OCI-LY3 (cell line): Measurements from ENCODE around the gene PLB1.
A peak's percentile ranks its signal among the peaks of the same experiment; 100 is the strongest.

ENCODE experiments used
- EZH2phosphoT487 ChIP-seq: fragments of 200-600 bp; shearing (Covaris generic); IDR thresholded peaks from 2 replicates; pipeline ENCODE4 v1.6.1; 2018; ENCODE audit warnings: antibody characterized with exemption, mixed run types, low read depth
- TF ChIP-seq, protein P1 (sequence below): fragments of 200-600, 300-600 bp; sonication (generic); IDR thresholded peaks from 2 replicates; pipeline ENCODE4 v1.5.1; 2014; ENCODE audit warnings: antibody characterized with exemption, low read length, low read depth

DNA sequence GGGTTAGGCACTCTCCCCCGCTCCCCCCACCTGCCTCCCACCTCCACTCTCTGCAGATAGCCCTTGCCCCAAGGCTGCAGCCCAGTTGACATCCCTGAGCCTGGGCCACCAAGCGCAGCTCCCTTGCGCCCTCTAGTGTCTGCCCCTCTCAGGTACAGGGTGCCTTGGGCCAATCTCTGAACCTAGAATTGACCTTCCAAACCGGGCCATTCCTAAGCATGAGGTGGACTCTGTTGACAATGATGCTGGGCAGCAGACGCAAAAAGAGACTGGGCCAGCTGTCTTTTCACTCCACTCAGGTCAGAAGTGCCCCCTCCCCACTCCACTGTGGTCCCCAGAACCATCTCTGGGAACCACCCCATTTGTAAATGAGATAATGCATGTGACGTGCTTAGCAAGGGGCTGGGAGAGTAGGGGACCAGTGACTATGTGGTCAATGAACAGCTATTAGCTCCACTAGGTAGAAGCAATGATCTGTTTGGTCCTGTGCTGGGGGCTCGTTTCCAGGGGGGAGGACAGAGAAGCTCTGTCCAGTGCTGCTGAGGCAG, 43.3 kb upstream of the PLB1 start:
- TF ChIP-seq, protein P1, sequence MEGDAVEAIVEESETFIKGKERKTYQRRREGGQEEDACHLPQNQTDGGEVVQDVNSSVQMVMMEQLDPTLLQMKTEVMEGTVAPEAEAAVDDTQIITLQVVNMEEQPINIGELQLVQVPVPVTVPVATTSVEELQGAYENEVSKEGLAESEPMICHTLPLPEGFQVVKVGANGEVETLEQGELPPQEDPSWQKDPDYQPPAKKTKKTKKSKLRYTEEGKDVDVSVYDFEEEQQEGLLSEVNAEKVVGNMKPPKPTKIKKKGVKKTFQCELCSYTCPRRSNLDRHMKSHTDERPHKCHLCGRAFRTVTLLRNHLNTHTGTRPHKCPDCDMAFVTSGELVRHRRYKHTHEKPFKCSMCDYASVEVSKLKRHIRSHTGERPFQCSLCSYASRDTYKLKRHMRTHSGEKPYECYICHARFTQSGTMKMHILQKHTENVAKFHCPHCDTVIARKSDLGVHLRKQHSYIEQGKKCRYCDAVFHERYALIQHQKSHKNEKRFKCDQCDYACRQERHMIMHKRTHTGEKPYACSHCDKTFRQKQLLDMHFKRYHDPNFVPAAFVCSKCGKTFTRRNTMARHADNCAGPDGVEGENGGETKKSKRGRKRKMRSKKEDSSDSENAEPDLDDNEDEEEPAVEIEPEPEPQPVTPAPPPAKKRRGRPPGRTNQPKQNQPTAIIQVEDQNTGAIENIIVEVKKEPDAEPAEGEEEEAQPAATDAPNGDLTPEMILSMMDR: peak; percentile 88
- no peak for TF ChIP-seq EZH2phosphoT487
